Measurements from ENCODE around the gene CDH16. TPM values are rescaled to one million over a fixed set of nuclear protein-coding genes. Genes with fewer than 3 reads are reported as not detected.

Gene CDH16
- total and polyA plus RNA-seq, 2 of the 13 experiments (the other 11 are each of a cell fraction or from before 2014, with no cell fraction given), result 2.7 to 3.9 TPM

- peak; percentile 89; the same call in 1 of the 2 replicates for TF ChIP-seq RFXAP (CRISPR knock-in tag; IDR thresholded peaks at IDR 0.05; ENCODE audit: borderline replicate concordance)
- peak; percentile 65; the same call in 1 of the 2 replicates for TF ChIP-seq MIXL1 (CRISPR knock-in tag; IDR thresholded peaks at IDR 0.05)
- peak; percentile 80 for TF ChIP-seq ZFY (CRISPR knock-in tag; IDR thresholded peaks at IDR 0.05)
- TF ChIP-seq HMGXB4 (CRISPR knock-in tag; IDR thresholded peaks at IDR 0.05; ENCODE audit: borderline replicate concordance in 1 of 2, low read depth in 1 of 2), result peak; percentile 96 to 99
- 0 out of 2 replicates have a peak, but pooled peaks have one; percentile 68 for TF ChIP-seq AKAP8 (CRISPR knock-in tag; IDR thresholded peaks at IDR 0.05)
- peak; percentile 38; the same call in 1 of the 2 replicates for TF ChIP-seq CREM (IDR thresholded peaks at IDR 0.05)
- TF ChIP-seq CREM (CRISPR knock-in tag; IDR thresholded peaks at IDR 0.05), result no peak
- peak; percentile 98 for TF ChIP-seq PCBP1 (IDR thresholded peaks at IDR 0.05; ENCODE audit: borderline replicate concordance, low read depth, low read length)
- TF ChIP-seq HOXD1 (CRISPR knock-in tag; IDR thresholded peaks at IDR 0.05), result no peak
- no peak for TF ChIP-seq ZFP62 (CRISPR knock-in tag; IDR thresholded peaks at IDR 0.05)
- TF ChIP-seq E2F1 (CRISPR knock-in tag; IDR thresholded peaks at IDR 0.05), result no peak
- TF ChIP-seq FOXA1 (IDR thresholded peaks at IDR 0.05), result no peak
- TF ChIP-seq FOXA1 (CRISPR knock-in tag; IDR thresholded peaks at IDR 0.05), result peak; percentile 8; the same call in 1 of the 2 replicates
- peak; percentile 9; the same call in 1 of the 2 replicates for TF ChIP-seq MAFF (IDR thresholded peaks at IDR 0.05; ENCODE audit: low read depth, low read length)
- peak; percentile 82; the same call in 1 of the 2 replicates for TF ChIP-seq HINFP (CRISPR knock-in tag; IDR thresholded peaks at IDR 0.05; ENCODE audit: low read depth)
- 0 out of 2 replicates have a peak, but pooled peaks have one; percentile 54 for TF ChIP-seq PITX1 (CRISPR knock-in tag; IDR thresholded peaks at IDR 0.05)
- TF ChIP-seq PHF8 (CRISPR knock-in tag; IDR thresholded peaks at IDR 0.05), result peak; percentile 52; the same call in 1 of the 2 replicates
- TF ChIP-seq ZNF496 (CRISPR knock-in tag; IDR thresholded peaks at IDR 0.05; ENCODE audit: insufficient replicate concordance), result no peak
- TF ChIP-seq SMYD3 (CRISPR knock-in tag; IDR thresholded peaks at IDR 0.05), result no peak
- TF ChIP-seq SMAD9 (CRISPR knock-in tag; IDR thresholded peaks at IDR 0.05), result no peak
- TF ChIP-seq ZNF331 (CRISPR knock-in tag; IDR thresholded peaks at IDR 0.05), result peak; percentile 82
- peak; percentile 88 for TF ChIP-seq ZNF770 (CRISPR knock-in tag; IDR thresholded peaks at IDR 0.05)
- TF ChIP-seq SNAPC2 (CRISPR knock-in tag; IDR thresholded peaks at IDR 0.05), result peak; percentile 80
- TF ChIP-seq TEAD2 (CRISPR knock-in tag; IDR thresholded peaks at IDR 0.05), result no peak
Measured at GRCh38 chr16:66872943-66873684, 45.6 kb downstream of the CDH16 start (continued).

Measured in HepG2 (cell line).